HG03280 (cell line): Measurements from ENCODE around the gene CAMTA1.

ENCODE experiments used
- ATAC-seq: cut with Tn5 transposase; IDR thresholded peaks from one replicate; pipeline ENCODE4 v1.9.1; 2021; ENCODE audit warnings: mild to moderate bottlenecking, moderate library complexity; ENCODE audit not compliant: unreplicated experiment

Gene CAMTA1

GRCh38 chr1:7052701-7053100 lies 267.4 kb downstream of the CAMTA1 start:
- ATAC-seq, result no peak

- no peak for ATAC-seq
These were observed 275.5 kb downstream of the CAMTA1 start for GRCh38 chr1:7060745-7061144.

- no peak for ATAC-seq
These were observed 277.2 kb downstream of the CAMTA1 start for GRCh38 chr1:7062346-7063061.

GRCh38 chr1:7063981-7064380 lies 278.7 kb downstream of the CAMTA1 start:
- no peak for ATAC-seq

- ATAC-seq, result no peak
These were observed 283.3 kb downstream of the CAMTA1 start for GRCh38 chr1:7068552-7068951.

GRCh38 chr1:7069931-7070330 lies 284.7 kb downstream of the CAMTA1 start:
- ATAC-seq, result no peak

- ATAC-seq, result no peak
These were observed 285.3 kb downstream of the CAMTA1 start for GRCh38 chr1:7070389-7071029.

- no peak for ATAC-seq
These were observed 290.9 kb downstream of the CAMTA1 start for GRCh38 chr1:7076117-7076516.

GRCh38 chr1:7076572-7076971 lies 291.3 kb downstream of the CAMTA1 start:
- ATAC-seq, result no peak

- ATAC-seq, result no peak
These were observed 291.9 kb downstream of the CAMTA1 start for GRCh38 chr1:7077136-7077535.

- no peak for ATAC-seq
These were observed 292.7 kb downstream of the CAMTA1 start for GRCh38 chr1:7077970-7078369.

- no peak for ATAC-seq
These were observed 294.4 kb downstream of the CAMTA1 start for GRCh38 chr1:7079637-7080036.

- ATAC-seq, result no peak
These were observed 299.1 kb downstream of the CAMTA1 start for GRCh38 chr1:7084232-7084894.

- ATAC-seq, result no peak
These were observed 300.3 kb downstream of the CAMTA1 start for GRCh38 chr1:7085521-7085920.

GRCh38 chr1:7086106-7086505 lies 300.9 kb downstream of the CAMTA1 start:
- ATAC-seq, result no peak

- no peak for ATAC-seq
These were observed 302.6 kb downstream of the CAMTA1 start for GRCh38 chr1:7087888-7088287.

GRCh38 chr1:7089497-7089896 lies 304.2 kb downstream of the CAMTA1 start:
- no peak for ATAC-seq

GRCh38 chr1:7093297-7093696 lies 308.0 kb downstream of the CAMTA1 start:
- ATAC-seq, result no peak

- ATAC-seq, result no peak
These were observed 308.8 kb downstream of the CAMTA1 start for GRCh38 chr1:7094086-7094485.

- ATAC-seq, result no peak
These were observed 309.3 kb downstream of the CAMTA1 start for GRCh38 chr1:7094509-7094908.

- no peak for ATAC-seq
These were observed 310.2 kb downstream of the CAMTA1 start for GRCh38 chr1:7095343-7095964.
